HEK293T (cell line): ENCODE data around the gene EIPR1.

Experiments
- ARNT ChIP-seq: fragments of 450-650 bp; IDR thresholded peaks from 2 replicates; pipeline ENCODE4 v1.6.1; 2017; ENCODE audit warnings: mild to moderate bottlenecking
- BHLHE40 ChIP-seq: fragments of 450-650 bp; IDR thresholded peaks from 2 replicates; pipeline ENCODE4 v1.6.1; 2016; ENCODE audit warnings: mild to moderate bottlenecking, moderate library complexity, borderline replicate concordance
- FOXA1 ChIP-seq: fragments of 450-650 bp; IDR thresholded peaks from 2 replicates; pipeline ENCODE4 v1.6.1; 2016; ENCODE audit warnings: mild to moderate bottlenecking
- FOXK2 ChIP-seq: fragments of 450-650 bp; IDR thresholded peaks from 2 replicates; pipeline ENCODE4 v1.6.1; 2016; ENCODE audit warnings: mild to moderate bottlenecking
- FOXM1 ChIP-seq: fragments of 450-650 bp; IDR thresholded peaks from 2 replicates; pipeline ENCODE4 v1.6.1; 2017; ENCODE audit warnings: mild to moderate bottlenecking, borderline replicate concordance
- HDGF ChIP-seq: fragments of 450-650 bp; IDR thresholded peaks from 2 replicates; pipeline ENCODE4 v1.6.1; 2017; ENCODE audit warnings: antibody characterized with exemption, borderline replicate concordance
- L3MBTL2 ChIP-seq: fragments of 450-650 bp; conservative IDR thresholded peaks from 2 replicates; pipeline ENCODE4 v1.6.1; 2016; ENCODE audit warnings: mild to moderate bottlenecking
- NFRKB ChIP-seq: fragments of 450-650 bp; IDR thresholded peaks from 2 replicates; pipeline ENCODE4 v1.6.1; 2016; ENCODE audit warnings: mild to moderate bottlenecking, moderate library complexity
- PKNOX1 ChIP-seq: fragments of 450-650 bp; IDR thresholded peaks from 2 replicates; pipeline ENCODE4 v1.6.1; 2016
- SP1 ChIP-seq: fragments of 450-650 bp; IDR thresholded peaks from 2 replicates; pipeline ENCODE4 v1.6.1; 2017
- SUZ12 ChIP-seq: fragments of 450-650 bp; IDR thresholded peaks from 2 replicates; pipeline ENCODE4 v1.6.1; 2016; ENCODE audit warnings: mild to moderate bottlenecking
- ZNF384 ChIP-seq: fragments of 450-650 bp; IDR thresholded peaks from 2 replicates; pipeline ENCODE4 v1.6.1; 2016

GRCh38 chr2:3194828-3195227 lies 182.8 kb downstream of the EIPR1 start:
- TF ChIP-seq SUZ12 = no peak
- TF ChIP-seq L3MBTL2 = no peak
- no peak for TF ChIP-seq NFRKB
- TF ChIP-seq FOXM1 = no peak
- TF ChIP-seq BHLHE40 = no peak
- no peak for TF ChIP-seq FOXA1
- no peak for TF ChIP-seq FOXK2
- TF ChIP-seq HDGF = no peak
- no peak for TF ChIP-seq SP1
- no peak for TF ChIP-seq PKNOX1
- TF ChIP-seq ZNF384 = no peak
- no peak for TF ChIP-seq ARNT
